OCI-LY1 (cell line): Measurements from ENCODE around the gene RERE.
A peak's percentile ranks its signal among the peaks of the same experiment; 100 is the strongest.
"Not testable (repeated sequence)": the region's sequence is repeated elsewhere in the genome, so short reads cannot be mapped to it uniquely, and the experiment has no call there.

ENCODE experiments used
- H2AFZ ChIP-seq: fragments of 200-600 bp; sonication (generic), shearing (Covaris generic); 2 replicates; pipeline ENCODE4 v1.6.0; 2014; ENCODE audit warnings: antibody characterized with exemption, mild to moderate bottlenecking, low read length
- H3F3A ChIP-seq: fragments of 200-600 bp; sonication (generic), shearing (Covaris generic); 2 replicates; pipeline ENCODE4 v1.6.0; 2014; ENCODE audit warnings: mild to moderate bottlenecking, antibody characterized with exemption, low read length, moderate library complexity; ENCODE audit not compliant: insufficient read depth
- H3K27ac ChIP-seq: fragments of 200-600 bp; sonication (generic); 2 replicates; pipeline ENCODE4 v1.5.1; 2014; ENCODE audit warnings: low read length, mixed run types, mild to moderate bottlenecking, low read depth; ENCODE audit not compliant: poor library complexity, severe bottlenecking
- H3K27me3 ChIP-seq: fragments of 200-600 bp; sonication (generic); 2 replicates; pipeline ENCODE4 v1.6.0; 2014; ENCODE audit warnings: antibody characterized with exemption, mild to moderate bottlenecking, low read length, moderate library complexity; ENCODE audit not compliant: insufficient read depth
- H3K36me3 ChIP-seq: fragments of 200-600 bp; sonication (generic); 2 replicates; pipeline ENCODE4 v1.6.1; 2014; ENCODE audit warnings: mild to moderate bottlenecking, antibody characterized with exemption, low read length, moderate library complexity, mixed read lengths; ENCODE audit not compliant: insufficient read depth
- H3K4me1 ChIP-seq: fragments of 200-600 bp; sonication (generic); 2 replicates; pipeline ENCODE4 v1.5.1; 2014; ENCODE audit warnings: mild to moderate bottlenecking, low read length, moderate library complexity; ENCODE audit not compliant: insufficient read depth, severe bottlenecking
- H3K4me2 ChIP-seq: fragments of 200-600 bp; sonication (generic), shearing (Covaris generic); 2 replicates; pipeline ENCODE4 v1.6.1; 2014; ENCODE audit warnings: low read length
- H3K4me3 ChIP-seq: fragments of 200-600 bp; sonication (generic); 2 replicates; pipeline ENCODE4 v1.5.1; 2014; ENCODE audit warnings: low read length, low read depth, mild to moderate bottlenecking, mixed read lengths; ENCODE audit not compliant: poor library complexity, severe bottlenecking
- H3K79me2 ChIP-seq: fragments of 200-600 bp; shearing (Covaris generic); 2 replicates; pipeline ENCODE4 v1.6.1; 2016; ENCODE audit warnings: mixed run types, low read length, mixed read lengths; ENCODE audit not compliant: insufficient read depth
- H3K9ac ChIP-seq: fragments of 200-600 bp; sonication (generic), shearing (Covaris generic); 2 replicates; pipeline ENCODE4 v1.6.1; 2014; ENCODE audit warnings: mild to moderate bottlenecking, low read length, mixed read lengths
- H3K9me2 ChIP-seq: fragments of 200-600 bp; sonication (generic), shearing (Covaris generic); 2 replicates; pipeline ENCODE4 v1.6.1; 2014; ENCODE audit warnings: low read depth, mild to moderate bottlenecking, low read length, mixed read lengths
- H3K9me3 ChIP-seq: fragments of 200-600 bp; shearing (Covaris generic); 2 replicates; pipeline ENCODE4 v1.6.1; 2014; ENCODE audit warnings: low read length, mixed read lengths
- H4K20me1 ChIP-seq: fragments of 200-600 bp; sonication (generic), shearing (Covaris generic); 2 replicates; pipeline ENCODE4 v1.6.0; 2016; ENCODE audit warnings: mild to moderate bottlenecking, low read length; ENCODE audit not compliant: insufficient read depth
- EZH2 ChIP-seq: fragments of 200-600 bp; sonication (generic), shearing (Covaris generic); IDR thresholded peaks from 2 replicates; pipeline ENCODE4 v1.8.0; 2017; ENCODE audit warnings: borderline replicate concordance, mixed run types, mild to moderate bottlenecking, antibody characterized with exemption, low read length, moderate library complexity, mixed read lengths
- TF ChIP-seq, protein P1 (sequence below): fragments of 200-600 bp; sonication (generic), shearing (Covaris generic); IDR thresholded peaks from 2 replicates; pipeline ENCODE4 v1.5.1; 2017; ENCODE audit warnings: mild to moderate bottlenecking, antibody characterized with exemption, low read length, moderate library complexity, mixed read lengths

The RERE gene

DNA sequence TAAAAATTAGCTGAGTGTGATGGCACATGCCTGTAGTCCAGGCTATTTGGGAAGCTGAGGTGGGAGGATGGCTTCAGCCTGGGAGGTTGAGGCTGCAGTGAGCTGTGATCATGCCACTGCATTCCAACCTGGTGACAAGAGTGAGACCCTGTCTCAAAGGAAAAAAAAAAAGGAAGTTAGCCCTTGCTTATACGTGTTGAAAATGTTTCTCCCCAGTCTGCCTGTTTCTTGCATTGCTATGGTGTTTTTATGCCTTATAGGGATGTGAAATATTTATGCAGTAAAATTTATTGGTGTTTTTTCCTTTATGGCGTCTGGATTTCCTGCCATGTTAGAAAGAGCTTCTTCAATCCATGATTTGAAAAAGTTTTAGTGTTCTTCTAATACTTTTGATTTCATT, 3.6 kb upstream of the RERE start:
- Histone ChIP-seq H3K9ac (no peak overlapping the region), H4K20me1 (no peaks in the 10 kb centered on the region), H3K36me3 (no peaks in the 10 kb centered on the region), H3F3A (no peaks in the 10 kb centered on the region), H3K9me3 (no peaks in the 10 kb centered on the region), H3K9me2 (no peaks in the 10 kb centered on the region), H3K4me3 (no peak overlapping the region), H3K27me3 (no peaks in the 10 kb centered on the region), H3K4me1 (peaks cover 15% of the 10 kb centered on the region), H3K27ac (no peak overlapping the region), H3K4me2 (no peak overlapping the region), H3K79me2 (no peaks in the 10 kb centered on the region), H2AFZ (no peak overlapping the region)
- TF ChIP-seq EZH2: no peak
- TF ChIP-seq, protein P1, sequence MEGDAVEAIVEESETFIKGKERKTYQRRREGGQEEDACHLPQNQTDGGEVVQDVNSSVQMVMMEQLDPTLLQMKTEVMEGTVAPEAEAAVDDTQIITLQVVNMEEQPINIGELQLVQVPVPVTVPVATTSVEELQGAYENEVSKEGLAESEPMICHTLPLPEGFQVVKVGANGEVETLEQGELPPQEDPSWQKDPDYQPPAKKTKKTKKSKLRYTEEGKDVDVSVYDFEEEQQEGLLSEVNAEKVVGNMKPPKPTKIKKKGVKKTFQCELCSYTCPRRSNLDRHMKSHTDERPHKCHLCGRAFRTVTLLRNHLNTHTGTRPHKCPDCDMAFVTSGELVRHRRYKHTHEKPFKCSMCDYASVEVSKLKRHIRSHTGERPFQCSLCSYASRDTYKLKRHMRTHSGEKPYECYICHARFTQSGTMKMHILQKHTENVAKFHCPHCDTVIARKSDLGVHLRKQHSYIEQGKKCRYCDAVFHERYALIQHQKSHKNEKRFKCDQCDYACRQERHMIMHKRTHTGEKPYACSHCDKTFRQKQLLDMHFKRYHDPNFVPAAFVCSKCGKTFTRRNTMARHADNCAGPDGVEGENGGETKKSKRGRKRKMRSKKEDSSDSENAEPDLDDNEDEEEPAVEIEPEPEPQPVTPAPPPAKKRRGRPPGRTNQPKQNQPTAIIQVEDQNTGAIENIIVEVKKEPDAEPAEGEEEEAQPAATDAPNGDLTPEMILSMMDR: no peak

DNA sequence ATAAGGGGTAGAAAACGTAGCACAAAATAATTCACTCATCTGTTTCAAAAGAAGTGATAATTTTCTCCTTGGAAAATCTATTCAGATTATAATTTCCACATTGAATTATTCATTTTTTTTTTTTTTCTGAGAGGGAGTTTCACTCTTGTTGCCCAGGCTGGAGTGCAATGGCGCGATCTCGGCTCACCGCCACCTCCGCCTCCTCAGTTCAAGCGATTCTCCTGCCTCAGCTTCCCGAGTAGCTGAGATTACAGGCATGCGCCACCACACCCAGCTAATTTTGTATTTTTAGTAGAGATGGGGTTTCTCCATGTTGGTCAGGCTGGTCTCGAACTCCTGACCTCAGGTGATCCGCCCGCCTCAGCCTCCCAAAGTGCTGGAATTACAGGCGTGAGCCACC, 1.3 kb upstream of the RERE start:
- H3K27me3 ChIP-seq, H3K79me2 ChIP-seq, H3K36me3 ChIP-seq, H2AFZ ChIP-seq, H4K20me1 ChIP-seq, H3K9me2 ChIP-seq, H3K4me3 ChIP-seq, H3K27ac ChIP-seq, H3F3A ChIP-seq, H3K4me2 ChIP-seq, H3K9ac ChIP-seq, H3K9me3 ChIP-seq: not testable (repeated sequence)
- peaks cover 30% of the 10 kb centered on the region for H3K4me1 ChIP-seq

DNA sequence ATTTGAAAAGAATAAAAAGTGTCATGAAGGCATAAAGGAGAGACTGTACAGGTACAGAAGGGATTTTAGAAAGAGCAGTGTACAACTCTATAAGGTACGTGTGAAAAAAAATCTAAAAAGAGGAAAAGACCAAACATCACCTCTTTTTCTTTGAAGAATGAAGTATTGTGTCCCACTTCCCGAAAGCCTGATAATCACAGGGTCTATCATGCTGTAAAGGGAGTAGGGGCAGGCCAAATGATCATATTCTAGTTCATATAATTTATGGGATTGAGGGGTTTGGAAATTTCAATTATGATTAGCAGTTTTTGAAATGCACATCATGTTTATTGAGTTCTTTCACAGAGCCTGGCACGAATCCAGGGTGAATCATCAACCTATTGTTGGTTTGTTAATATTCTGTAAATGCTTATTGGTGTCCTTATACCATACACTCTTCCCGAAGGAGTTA, 910 bp upstream of the RERE start:
- Histone ChIP-seq H2AFZ (peak overlapping the region; percentile 95), H3K36me3 (no peaks in the 10 kb centered on the region), H3K27ac (peak overlapping the region; percentile 49), H3K79me2 (no peaks in the 10 kb centered on the region), H3K4me3 (peak overlapping the region; percentile 88), H3K4me2 (peak overlapping the region; percentile 77), H3K9me2 (no peaks in the 10 kb centered on the region), H3K27me3 (no peaks in the 10 kb centered on the region), H3K9me3 (no peaks in the 10 kb centered on the region), H3K9ac (peak overlapping the region; percentile 72), H3K4me1 (peaks cover 30% of the 10 kb centered on the region), H4K20me1 (no peaks in the 10 kb centered on the region), H3F3A (no peaks in the 10 kb centered on the region)
- TF ChIP-seq EZH2: no peak
- TF ChIP-seq, protein P1: no peak

DNA sequence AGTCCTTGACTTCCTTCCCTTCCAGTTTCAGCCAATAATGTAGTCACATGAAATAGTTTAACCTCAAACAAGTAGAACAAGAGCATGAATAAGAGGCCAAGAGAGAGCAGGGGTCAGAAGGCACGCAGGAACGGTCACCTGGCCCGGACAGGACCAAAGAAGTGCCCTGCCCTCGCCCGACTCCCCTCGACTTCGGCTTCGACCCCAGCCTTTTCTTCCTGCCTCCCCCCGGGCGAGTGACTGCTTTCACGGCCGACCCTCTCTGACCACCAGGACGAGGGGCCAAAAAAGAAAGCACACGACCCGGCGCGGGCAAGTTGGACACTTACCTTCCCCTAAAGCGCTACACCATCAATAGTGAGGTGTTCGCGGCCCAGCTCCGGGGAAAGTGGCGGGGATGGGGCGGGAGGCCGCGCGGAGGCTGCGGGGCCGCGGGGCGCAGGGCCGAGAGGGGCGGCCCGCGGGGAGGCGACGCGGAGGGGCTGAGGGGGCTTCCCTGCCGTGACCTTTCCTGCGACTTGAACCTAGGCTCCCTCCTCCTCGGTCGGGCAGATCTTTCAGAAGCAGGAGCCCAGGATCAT, 519 bp downstream of the RERE start:
- Histone ChIP-seq H3K9me3 (no peaks in the 10 kb centered on the region), H3K36me3 (no peaks in the 10 kb centered on the region), H3K4me1 (peaks cover 30% of the 10 kb centered on the region), H4K20me1 (no peaks in the 10 kb centered on the region), H3K9ac (peak overlapping the region; percentile 91), H3K9me2 (no peaks in the 10 kb centered on the region), H3K27ac (peak overlapping the region; percentile 37), H3K4me3 (peak overlapping the region; percentile 88), H3K79me2 (no peaks in the 10 kb centered on the region), H3K27me3 (no peaks in the 10 kb centered on the region), H3K4me2 (peak overlapping the region; percentile 81), H2AFZ (peak overlapping the region; percentile 58; the same call in 1 of the 2 replicates), H3F3A (no peaks in the 10 kb centered on the region)
- TF ChIP-seq, protein P1: no peak
